ENCODE data around the gene MXRA7. TPM values are rescaled to one million over a fixed set of nuclear protein-coding genes. Genes with fewer than 3 reads are reported as not detected.

MXRA7 gene
- polyA plus RNA-seq, 1 of the 3 experiments (the other 2 are of a cell fraction), result 154 TPM

DNA sequence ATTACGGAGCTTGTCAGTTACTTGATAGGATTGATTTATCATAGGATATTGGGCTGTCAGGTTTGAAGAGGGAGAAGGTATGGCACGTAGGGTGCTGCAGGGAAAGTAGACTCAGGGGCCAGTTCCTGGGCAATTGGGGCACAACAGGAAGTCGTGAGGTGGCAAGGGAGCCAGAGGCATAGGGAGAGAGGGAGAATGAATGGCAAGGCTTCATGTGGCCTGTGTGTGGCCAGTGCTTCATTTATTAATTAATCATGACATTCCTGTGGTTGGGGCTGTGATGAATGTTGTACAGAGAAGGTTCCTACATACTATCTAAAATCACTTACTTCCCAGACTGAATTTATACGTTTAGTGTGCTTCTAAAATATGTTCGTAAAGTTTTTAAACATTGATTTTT lies 46.5 kb upstream of the MXRA7 start:
- ChIA-PET CTCF (no interaction called here), POLR2A (no interaction called here)
- no peak for DNase-seq
- no peak overlapping the region for H3K27ac ChIP-seq (ENCODE audit: low read depth in 2 of 2, low read length in 1 of 2)
- no peaks in the 10 kb centered on the region for H3K27me3 ChIP-seq (ENCODE audit: insufficient read depth)
- H3K9ac ChIP-seq, result no peak overlapping the region
- H4K20me1 ChIP-seq (ENCODE audit: insufficient read depth), result no peaks in the 10 kb centered on the region
- H3F3A ChIP-seq (replicated peaks; ENCODE audit: insufficient read depth), result no peaks in the 10 kb centered on the region
- no peaks in the 10 kb centered on the region for H3K79me2 ChIP-seq (ENCODE audit: insufficient read depth)
- H3K9me2 ChIP-seq, result no peaks in the 10 kb centered on the region
- WGBS (ENCODE audit: low lambda C conversion rate), result 96% methylated on average over 5 of the region's 5 CpGs
- H3K36me3 ChIP-seq (replicated peaks in 1 of 2; ENCODE audit: control insufficient read depth in 1 of 2, insufficient read depth in 2 of 2, low read length in 1 of 2), result peaks cover 3 to 29% of the 10 kb centered on the region in 2 experiments
- H3K9me3 ChIP-seq, result no peaks in the 10 kb centered on the region
- H3K4me1 ChIP-seq (ENCODE audit: control insufficient read depth in 1 of 2, insufficient read depth in 2 of 2, low read depth in 1 of 2, low read length in 1 of 2), result no peaks in the 10 kb centered on the region
- no peak overlapping the region for H3K4me2 ChIP-seq
- H3K4me3 ChIP-seq (ENCODE audit: low read depth in 2 of 2, low read length in 1 of 2), result no peak overlapping the region
- TF ChIP-seq, protein P1, sequence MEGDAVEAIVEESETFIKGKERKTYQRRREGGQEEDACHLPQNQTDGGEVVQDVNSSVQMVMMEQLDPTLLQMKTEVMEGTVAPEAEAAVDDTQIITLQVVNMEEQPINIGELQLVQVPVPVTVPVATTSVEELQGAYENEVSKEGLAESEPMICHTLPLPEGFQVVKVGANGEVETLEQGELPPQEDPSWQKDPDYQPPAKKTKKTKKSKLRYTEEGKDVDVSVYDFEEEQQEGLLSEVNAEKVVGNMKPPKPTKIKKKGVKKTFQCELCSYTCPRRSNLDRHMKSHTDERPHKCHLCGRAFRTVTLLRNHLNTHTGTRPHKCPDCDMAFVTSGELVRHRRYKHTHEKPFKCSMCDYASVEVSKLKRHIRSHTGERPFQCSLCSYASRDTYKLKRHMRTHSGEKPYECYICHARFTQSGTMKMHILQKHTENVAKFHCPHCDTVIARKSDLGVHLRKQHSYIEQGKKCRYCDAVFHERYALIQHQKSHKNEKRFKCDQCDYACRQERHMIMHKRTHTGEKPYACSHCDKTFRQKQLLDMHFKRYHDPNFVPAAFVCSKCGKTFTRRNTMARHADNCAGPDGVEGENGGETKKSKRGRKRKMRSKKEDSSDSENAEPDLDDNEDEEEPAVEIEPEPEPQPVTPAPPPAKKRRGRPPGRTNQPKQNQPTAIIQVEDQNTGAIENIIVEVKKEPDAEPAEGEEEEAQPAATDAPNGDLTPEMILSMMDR (IDR thresholded peaks at IDR 0.05), result no peak
- TF ChIP-seq SIN3A (IDR thresholded peaks at IDR 0.05; ENCODE audit: borderline replicate concordance, low read depth, low read length) (no peak), USF1 (IDR thresholded peaks at IDR 0.05; ENCODE audit: borderline replicate concordance, low read depth) (no peak), TAF1 (IDR thresholded peaks at IDR 0.05; ENCODE audit: borderline replicate concordance, low read depth, low read length) (no peak), RXRA (IDR thresholded peaks at IDR 0.05; ENCODE audit: borderline replicate concordance, low read depth) (no peak), MEF2A (IDR thresholded peaks at IDR 0.05; ENCODE audit: borderline replicate concordance, low read depth) (no peak), GATA2 (CRISPR knock-in tag; IDR thresholded peaks at IDR 0.05) (no peak), EZH2phosphoT487 (IDR thresholded peaks at IDR 0.05; ENCODE audit: borderline replicate concordance, low read depth) (no peak), RAD21 (IDR thresholded peaks at IDR 0.05; ENCODE audit: low read length) (no peak), NRF1 (IDR thresholded peaks at IDR 0.05; ENCODE audit: low read depth, low read length) (no peak), FOXJ3 (CRISPR knock-in tag; IDR thresholded peaks at IDR 0.05) (no peak), JUND (IDR thresholded peaks at IDR 0.05) (no peak), RCOR1 (IDR thresholded peaks at IDR 0.05; ENCODE audit: low read length) (no peak), MAX (IDR thresholded peaks at IDR 0.05; ENCODE audit: low read depth) (no peak), MXI1 (IDR thresholded peaks at IDR 0.05; ENCODE audit: low read depth, low read length) (no peak), FOXM1 (IDR thresholded peaks at IDR 0.05; ENCODE audit: low read depth) (no peak)
- TF ChIP-seq, protein P2, sequence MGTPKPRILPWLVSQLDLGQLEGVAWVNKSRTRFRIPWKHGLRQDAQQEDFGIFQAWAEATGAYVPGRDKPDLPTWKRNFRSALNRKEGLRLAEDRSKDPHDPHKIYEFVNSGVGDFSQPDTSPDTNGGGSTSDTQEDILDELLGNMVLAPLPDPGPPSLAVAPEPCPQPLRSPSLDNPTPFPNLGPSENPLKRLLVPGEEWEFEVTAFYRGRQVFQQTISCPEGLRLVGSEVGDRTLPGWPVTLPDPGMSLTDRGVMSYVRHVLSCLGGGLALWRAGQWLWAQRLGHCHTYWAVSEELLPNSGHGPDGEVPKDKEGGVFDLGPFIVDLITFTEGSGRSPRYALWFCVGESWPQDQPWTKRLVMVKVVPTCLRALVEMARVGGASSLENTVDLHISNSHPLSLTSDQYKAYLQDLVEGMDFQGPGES (IDR thresholded peaks at IDR 0.05; ENCODE audit: low read depth, low read length), result no peak
- TF ChIP-seq, protein P3, sequence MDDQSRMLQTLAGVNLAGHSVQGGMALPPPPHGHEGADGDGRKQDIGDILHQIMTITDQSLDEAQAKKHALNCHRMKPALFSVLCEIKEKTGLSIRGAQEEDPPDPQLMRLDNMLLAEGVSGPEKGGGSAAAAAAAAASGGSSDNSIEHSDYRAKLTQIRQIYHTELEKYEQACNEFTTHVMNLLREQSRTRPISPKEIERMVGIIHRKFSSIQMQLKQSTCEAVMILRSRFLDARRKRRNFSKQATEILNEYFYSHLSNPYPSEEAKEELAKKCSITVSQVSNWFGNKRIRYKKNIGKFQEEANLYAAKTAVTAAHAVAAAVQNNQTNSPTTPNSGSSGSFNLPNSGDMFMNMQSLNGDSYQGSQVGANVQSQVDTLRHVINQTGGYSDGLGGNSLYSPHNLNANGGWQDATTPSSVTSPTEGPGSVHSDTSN (IDR thresholded peaks at IDR 0.05), result no peak
- H2AFZ ChIP-seq (ENCODE audit: low read depth), result no peak overlapping the region

All from SK-N-SH (cell line).